ENCODE data around the gene DMXL1.
"Not testable (repeated sequence)": the region's sequence is repeated elsewhere in the genome, so short reads cannot be mapped to it uniquely, and the experiment has no call there.

DMXL1 gene

GRCh38 chr5:119123280-119123679 lies 52.4 kb downstream of the DMXL1 start:
- DNase-seq = no peak

DNA sequence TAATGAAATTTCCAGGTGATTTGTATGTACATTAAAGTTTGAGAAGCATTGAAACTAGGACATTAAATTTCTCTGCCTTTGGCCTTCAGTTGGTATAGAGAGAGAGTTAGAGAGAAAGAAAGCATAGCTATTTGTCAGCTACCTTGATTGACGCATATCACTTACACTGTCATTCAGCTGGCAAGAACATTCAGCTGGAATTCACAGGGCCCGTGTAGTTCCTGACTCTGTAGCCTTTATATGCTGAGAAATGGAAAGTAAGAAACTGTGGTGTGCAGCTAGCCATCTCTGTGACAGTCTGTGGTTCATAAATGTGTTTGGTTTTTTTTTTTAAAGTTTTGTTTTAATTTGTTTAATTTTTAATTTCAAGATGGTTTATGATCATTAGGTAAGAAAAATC lies 58.9 kb downstream of the DMXL1 start:
- no peak for DNase-seq

- DNase-seq = no peak
These were observed 60.8 kb downstream of the DMXL1 start for GRCh38 chr5:119131530-119132304.

- not testable (repeated sequence) for DNase-seq
These were observed 64.9 kb downstream of the DMXL1 start for GRCh38 chr5:119135743-119136142.

GRCh38 chr5:119136666-119137318 lies 65.9 kb downstream of the DMXL1 start:
- no peak for DNase-seq

- no peak for DNase-seq
These were observed 82.7 kb downstream of the DMXL1 start for GRCh38 chr5:119153629-119154028.

DNA sequence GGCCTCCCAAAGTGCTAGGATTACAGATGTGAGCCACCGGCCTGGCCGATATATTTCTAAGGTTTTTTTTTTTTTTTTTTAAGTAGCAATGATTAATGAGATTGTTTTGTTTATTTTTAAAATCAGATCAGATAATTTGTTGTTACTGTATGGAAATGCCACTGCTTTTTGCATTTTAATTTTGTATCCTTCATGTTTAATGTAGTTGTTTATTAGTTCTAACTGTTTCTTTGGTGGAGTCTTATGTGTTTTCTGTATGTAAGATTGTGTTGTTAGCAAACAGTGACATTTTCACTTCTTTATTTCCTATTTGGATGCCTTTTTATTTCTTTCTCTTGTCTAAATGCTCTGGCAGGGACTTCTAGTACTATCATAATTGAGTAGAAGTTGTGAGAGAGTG lies 87.3 kb downstream of the DMXL1 start:
- DNase-seq = no peak

- DNase-seq = no peak
These were observed 90.5 kb downstream of the DMXL1 start for GRCh38 chr5:119161430-119161829.

DNA sequence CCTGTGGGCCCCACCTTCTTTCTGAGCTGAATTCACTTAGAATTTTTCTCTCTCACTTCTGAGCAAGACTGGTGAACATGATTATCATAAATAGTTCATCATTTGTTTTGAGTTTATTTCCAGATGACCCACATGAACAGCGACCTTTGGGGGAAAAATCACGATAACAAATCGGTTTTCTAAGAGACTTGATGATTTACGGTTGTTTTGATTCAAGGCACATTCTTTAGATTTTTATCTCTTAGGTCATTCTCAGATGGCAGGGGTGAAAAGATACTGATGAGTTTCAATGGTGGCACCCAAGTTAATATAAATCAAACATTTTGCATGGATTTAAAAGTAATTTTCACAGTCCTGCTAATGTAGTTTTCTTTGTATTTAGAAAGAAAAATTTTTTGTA lies 95.1 kb downstream of the DMXL1 start:
- DNase-seq = no peak

GRCh38 chr5:119168401-119168800 lies 97.5 kb downstream of the DMXL1 start:
- DNase-seq = peak; percentile 22

- DNase-seq = no peak
These were observed 100.8 kb downstream of the DMXL1 start for GRCh38 chr5:119171686-119172085.

GRCh38 chr5:119174578-119175163 lies 103.8 kb downstream of the DMXL1 start:
- no peak for DNase-seq

DNA sequence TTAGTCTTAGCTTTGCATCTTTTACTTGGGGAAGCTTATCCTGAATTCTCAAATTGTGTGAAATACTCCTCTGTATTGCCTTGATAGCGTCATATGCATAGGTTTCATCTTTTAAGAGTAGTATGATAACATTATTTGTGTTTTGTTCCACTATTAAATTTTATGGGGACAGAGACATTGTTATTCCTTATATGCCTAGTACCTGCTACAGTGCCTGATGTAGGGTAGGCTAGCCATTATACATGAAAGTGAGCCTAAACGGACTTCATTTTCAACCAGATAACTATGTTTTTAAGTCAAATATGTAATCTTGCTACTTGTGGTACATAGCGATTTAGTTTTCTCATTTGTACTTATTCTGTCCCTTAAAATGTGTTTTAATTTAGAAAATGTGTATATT lies 105.9 kb downstream of the DMXL1 start:
- no peak for DNase-seq

- peak; percentile 2 for DNase-seq
These were observed 106.3 kb downstream of the DMXL1 start for GRCh38 chr5:119177226-119177625.

DNA sequence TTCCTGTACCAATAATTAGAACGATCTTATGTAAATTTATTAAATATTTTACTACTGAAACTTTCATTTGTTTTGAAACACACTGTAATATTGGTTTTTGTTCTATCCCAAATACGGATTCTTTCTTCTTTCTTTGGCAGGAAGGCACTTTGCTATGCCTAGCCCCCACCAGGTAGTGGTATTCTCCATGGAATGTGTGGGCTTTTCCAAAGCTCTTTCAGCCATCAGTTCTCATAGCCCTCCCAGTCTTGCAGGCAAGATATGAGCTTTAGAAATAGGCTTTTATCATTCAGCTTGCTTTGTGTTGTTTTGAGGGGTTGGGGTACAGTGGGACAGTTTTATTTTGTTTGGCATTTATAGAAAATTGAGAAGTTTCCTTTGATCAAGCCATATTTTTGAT lies 107.5 kb downstream of the DMXL1 start:
- no peak for DNase-seq

- DNase-seq = no peak
These were observed 109.2 kb downstream of the DMXL1 start for GRCh38 chr5:119179857-119180641.

GRCh38 chr5:119185512-119185911 lies 114.6 kb downstream of the DMXL1 start:
- not testable (repeated sequence) for DNase-seq

GRCh38 chr5:119187776-119188529 lies 117.1 kb downstream of the DMXL1 start:
- no peak for DNase-seq

DNA sequence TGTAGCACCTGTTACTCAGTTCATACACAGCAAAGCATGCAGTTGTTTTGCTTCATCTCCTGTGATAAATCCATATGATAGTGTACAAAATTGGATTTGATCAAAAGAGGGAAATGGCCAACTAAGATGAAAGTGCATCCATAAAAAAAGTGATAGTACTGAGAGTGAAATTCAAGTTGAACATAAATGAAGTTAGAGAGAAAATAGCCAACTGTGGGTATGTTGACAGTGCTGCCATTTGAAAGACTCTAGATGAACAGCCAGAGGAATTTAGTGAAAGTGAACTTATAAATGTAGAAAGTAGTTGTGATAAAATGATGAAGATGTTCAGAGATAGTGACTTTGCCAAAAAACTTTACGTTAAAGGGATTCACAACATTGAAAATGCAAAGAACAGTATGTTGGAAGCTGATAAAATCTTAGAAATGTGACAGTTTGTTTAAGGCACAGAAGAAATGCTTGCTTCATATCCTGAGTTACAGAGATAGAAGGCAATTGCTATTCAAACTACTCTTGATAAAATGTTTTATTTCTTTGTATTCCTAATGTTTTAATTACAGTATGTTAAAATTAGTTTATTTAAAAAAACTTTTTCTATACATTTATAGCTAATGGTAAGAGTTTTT lies 119.7 kb downstream of the DMXL1 start:
- DNase-seq = no peak

DNA sequence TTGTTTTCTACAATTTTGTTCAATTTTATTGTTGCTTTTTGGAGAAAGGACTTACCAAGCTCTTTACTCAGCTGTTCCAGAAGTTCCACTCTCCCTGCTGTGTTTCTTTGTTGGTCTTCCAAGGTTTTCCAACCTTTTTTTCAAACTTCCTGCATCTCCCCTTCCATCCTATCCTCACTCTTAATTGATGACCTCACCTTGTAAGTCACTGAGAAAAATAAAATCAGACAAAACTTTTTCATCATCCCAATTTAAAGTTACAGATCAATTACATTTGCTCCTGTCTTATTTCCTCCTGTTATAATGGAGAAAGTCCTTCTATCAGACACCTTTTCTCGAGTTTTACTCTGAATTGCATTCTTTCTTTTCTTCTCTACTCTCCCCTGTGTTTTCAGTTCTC lies 121.1 kb downstream of the DMXL1 start:
- DNase-seq = no peak

DNA sequence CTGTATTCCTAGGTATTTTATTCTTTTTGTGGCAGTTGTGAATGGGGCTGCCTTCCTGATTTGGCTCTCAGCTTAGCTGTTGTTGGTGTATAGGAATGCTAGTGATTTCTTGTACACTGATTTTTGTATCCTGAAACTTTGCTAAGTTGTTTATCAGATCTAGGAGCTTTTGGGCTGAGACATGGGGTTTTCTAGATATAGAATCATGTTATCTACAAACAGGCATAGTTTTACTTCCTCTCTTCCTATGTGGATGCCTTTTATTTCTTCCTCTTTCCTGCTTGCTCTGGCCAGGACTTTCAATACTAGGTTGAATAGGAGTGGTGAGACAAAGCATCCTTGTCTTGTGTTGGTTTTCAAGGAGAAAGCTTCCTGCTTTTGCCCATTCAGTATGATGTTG lies 129.9 kb downstream of the DMXL1 start:
- peak; percentile 34 for DNase-seq

GRCh38 chr5:119207105-119207504 lies 136.2 kb downstream of the DMXL1 start:
- no peak for DNase-seq

Measured in inflammatory macrophage treated with lipopolysaccharide for 4 hours (primary cell).